GM12892 (cell line): ENCODE measurements around the gene TRABD2B.

ENCODE experiments used
- DNase-seq: peaks from one replicate; pipeline ENCODE4 v3.0.0; 2011; ENCODE audit not compliant: insufficient read length
- FAIRE-seq: peaks from 2 replicates; lab custom pipeline; 2011; peaks lifted over from hg19 to GRCh38; lab: Jason Lieb, UNC
- POLR2A ChIP-seq: IDR thresholded peaks from 2 replicates; pipeline ENCODE4 v1.6.1; 2011; ENCODE audit warnings: low read depth, low read length, control low read depth
- POLR2AphosphoS5 ChIP-seq: IDR thresholded peaks from 2 replicates; pipeline ENCODE4 v1.6.1; 2011; ENCODE audit warnings: low read depth, low read length, control low read depth
- TAF1 ChIP-seq: IDR thresholded peaks from 2 replicates; pipeline ENCODE4 v1.6.1; 2011; ENCODE audit warnings: low read depth, mild to moderate bottlenecking, control low read depth, low read length, borderline replicate concordance

TRABD2B gene

DNA sequence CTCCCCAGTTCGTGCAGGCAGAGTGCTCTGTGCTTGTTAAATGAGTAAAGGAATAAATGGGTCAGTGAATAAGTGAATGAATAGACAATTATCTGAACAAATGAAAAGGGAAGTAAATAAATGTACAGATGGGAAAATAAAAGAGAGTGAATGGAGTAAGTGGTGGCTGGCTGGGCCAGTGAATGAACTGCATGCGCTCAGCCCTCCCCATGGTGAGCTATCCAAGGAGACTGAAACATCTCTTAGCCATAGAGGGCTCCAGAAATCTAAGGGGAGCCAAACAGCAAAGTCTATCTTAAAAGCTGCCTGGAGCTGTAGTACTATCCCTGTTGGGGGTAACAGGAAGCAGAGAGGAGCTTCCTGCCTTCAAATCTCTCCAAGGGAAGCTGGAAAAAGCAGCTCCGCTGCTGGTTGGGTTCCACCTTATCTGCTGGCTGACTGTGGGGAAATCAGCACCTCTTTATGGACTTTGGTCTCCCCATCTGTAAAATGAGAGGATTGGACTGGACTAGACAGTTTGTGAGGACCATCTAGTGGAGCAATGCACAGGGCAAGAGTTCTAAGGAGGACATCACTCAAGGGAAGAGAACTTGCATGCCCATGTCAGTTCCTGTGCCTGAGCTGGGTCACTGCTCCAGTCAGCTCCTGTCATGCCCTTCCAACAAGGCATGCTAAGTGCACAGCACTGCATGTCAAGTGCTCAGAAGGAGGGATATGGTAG is 77.9 kb downstream of the TRABD2B start:
- no peak for FAIRE-seq
- DNase-seq, result no peak
- TF ChIP-seq POLR2A (no peak), POLR2AphosphoS5 (no peak), TAF1 (no peak)

DNA sequence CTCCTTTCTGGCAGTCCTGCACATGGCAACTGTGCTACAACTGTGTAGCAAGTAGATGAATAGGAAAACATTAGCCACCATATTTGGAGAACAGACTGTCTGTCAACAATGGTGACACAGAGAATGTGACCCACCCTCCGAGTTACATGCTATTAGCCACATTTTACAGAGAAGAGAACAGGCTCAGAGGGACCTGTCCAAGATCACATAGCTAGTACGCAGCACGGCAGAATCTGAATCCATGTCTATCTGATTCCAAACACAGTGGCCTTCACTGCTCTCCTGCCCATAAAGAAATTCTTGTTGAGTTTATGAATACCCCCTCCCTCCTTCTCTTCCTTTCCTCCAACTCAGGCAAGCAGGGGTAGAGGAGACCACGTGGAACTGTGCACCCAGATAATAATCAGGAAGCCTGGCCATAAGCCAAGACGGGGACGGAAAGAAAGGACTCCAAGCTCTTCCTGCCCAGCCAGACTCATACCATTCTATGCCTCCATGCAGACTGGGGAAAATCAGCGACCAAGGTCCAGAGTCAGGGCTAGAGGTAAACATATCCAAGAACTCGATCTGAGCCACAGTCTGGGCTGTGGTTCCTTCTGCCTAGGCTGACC is 78.8 kb downstream of the TRABD2B start:
- no peak for DNase-seq
- no peak for TF ChIP-seq TAF1
- no peak for TF ChIP-seq POLR2A
- TF ChIP-seq POLR2AphosphoS5, result no peak
- FAIRE-seq, result no peak

DNA sequence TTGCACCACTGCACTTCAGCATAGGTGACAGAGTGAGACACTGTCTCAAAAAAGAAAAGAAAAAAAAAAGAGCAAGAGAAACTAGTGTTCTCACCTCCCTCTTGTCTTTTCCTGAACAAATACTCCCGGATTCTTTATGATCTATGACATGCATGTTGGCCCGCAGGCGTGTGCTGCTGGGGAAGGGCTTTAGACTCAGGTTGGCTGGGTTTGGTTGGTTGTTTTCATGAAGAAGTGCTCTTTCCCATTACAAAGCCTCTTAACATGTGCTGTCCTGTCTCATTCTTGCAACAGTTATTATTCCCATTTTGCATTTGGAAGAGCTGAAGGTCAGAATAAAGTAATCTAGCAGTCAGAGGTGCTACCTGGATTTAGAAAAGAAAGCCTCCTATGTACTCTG is 79.5 kb downstream of the TRABD2B start:
- DNase-seq (no peak), FAIRE-seq (no peak)
- no peak for TF ChIP-seq TAF1
- TF ChIP-seq POLR2AphosphoS5, result no peak
- TF ChIP-seq POLR2A, result no peak

DNA sequence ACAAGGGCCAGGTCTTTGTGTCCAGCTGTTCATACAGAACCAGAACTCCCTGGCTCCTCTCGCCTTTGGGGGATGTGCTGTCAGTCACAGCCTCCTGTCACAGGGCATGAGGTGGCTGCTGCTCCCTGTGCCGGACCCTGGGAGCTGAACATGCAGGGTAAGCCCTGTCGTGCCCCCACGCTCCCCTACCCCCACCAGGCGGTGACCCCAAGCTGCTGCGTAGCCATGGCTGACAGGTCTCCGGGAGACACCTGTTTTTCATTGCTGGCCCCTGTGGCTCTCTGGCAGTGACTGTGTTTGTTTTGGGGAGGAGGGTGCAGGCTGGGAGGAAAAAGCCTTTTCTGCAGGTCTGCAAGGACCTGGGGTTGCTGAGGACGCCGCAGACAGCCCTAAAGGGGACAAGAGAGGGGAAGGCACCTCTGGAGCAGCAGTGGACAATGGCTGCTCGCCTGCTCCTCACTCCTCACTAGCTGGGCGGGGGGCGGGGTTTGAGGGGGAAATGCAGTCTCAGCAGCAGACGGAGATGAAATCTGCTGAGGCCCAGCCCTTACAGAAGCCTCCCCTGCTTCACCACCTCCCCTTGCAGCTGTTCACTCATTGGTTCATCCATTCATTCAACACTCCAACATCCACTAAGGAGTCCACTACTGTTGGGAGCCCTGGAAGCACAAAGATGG is 81.4 kb downstream of the TRABD2B start:
- TF ChIP-seq TAF1 (no peak), POLR2A (no peak), POLR2AphosphoS5 (no peak)
- DNase-seq (no peak), FAIRE-seq (no peak)

DNA sequence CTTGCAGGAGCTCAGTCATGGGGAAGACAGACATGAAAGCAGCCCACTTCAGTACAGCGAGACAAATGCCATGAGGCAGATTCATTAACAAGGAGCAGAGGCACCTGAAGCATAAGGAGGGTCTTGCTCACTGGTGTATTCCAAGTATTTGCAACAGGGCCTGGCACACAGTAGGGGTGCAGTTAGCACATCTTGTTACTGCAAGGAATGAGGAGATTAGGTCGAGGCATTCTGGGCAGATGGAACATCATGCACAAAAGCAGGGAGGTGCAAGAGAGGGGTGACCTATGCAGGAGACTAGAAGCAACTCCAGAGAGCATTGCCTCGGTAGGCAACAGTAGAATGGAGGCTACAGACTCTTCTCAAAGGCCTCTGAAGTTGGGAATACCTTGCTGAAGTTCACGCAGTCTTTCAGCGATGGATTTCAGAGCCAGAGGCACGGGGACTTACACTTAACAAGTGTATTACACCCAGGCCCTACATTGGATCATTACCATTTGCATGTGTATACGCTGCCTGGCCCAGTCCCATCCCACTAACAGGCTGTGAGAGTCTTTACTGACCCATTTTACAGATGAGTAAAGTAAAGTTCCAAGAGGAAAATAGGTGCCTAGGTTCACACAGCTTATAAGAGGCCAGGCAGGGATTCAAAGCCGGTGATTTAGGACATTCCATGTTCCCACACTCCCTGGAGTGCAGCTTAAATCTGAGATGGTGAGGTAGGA is 82.1 kb downstream of the TRABD2B start:
- DNase-seq (no peak), FAIRE-seq (no peak)
- no peak for TF ChIP-seq TAF1
- no peak for TF ChIP-seq POLR2AphosphoS5
- TF ChIP-seq POLR2A, result no peak

DNA sequence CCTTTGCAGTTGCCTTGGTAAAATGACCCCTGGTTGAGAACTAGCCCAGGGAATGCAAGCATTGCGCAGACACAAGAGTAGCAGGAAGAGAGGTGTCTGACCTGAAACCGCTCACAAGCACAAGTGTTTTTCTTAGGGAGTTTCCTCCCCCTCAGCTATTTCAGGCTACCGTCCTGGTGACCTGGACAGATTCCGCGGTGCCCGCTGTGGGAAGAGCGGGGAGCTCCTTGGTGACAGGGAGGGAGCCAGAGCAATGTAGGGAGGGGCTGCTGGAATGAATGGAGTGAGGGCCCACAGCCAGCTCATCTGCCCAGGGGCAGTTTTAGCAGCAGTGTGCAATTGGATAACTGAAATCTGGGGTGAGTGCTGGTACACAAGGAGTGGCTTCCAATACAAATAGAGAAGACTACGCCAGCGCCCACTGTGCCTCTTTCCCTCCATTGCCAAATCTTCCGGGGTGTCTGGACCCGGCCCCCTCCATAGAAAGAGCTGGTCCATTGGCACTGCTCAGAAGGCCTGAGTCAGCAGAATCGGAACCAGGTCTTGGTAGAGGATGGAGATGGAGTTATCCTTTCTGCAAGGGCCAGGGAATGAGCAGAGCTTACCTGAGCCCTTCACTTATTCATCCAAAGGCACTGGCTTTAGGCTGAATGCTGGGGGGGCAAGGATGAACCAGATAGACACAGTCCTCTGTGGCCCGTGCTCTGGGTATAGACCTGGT is 82.8 kb downstream of the TRABD2B start:
- DNase-seq (no peak), FAIRE-seq (no peak)
- TF ChIP-seq TAF1 (no peak), POLR2A (no peak), POLR2AphosphoS5 (no peak)

DNA sequence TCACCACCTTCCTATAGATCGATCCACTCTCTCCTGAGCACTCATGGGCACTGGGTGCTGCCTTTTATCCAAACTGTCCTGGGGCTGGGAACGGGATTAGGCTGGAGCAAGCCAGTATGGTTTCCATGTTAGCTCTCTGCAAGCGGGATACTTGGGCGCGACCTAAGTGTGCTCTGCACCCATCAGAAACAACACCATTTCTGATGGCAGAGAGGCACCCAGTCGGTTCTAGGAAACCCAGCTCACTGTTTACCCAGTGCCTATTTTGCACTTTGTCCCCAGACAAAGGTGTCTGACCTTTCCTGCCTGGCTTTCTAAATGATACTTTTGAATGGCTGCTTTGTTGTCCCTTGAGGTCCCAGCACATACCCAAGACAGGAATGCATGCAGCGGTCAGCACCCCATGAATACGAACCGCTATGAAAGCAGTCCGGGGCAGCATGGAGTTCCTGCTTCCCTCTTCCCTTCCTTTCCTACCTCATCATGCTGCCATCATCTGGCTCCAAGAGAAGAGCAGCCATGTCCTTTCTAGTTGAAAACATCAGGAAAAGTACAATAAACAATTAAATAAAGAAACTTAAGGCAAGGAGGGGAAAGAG is 83.9 kb downstream of the TRABD2B start:
- TF ChIP-seq POLR2A (no peak), TAF1 (no peak), POLR2AphosphoS5 (no peak)
- no peak for FAIRE-seq
- DNase-seq, result no peak

DNA sequence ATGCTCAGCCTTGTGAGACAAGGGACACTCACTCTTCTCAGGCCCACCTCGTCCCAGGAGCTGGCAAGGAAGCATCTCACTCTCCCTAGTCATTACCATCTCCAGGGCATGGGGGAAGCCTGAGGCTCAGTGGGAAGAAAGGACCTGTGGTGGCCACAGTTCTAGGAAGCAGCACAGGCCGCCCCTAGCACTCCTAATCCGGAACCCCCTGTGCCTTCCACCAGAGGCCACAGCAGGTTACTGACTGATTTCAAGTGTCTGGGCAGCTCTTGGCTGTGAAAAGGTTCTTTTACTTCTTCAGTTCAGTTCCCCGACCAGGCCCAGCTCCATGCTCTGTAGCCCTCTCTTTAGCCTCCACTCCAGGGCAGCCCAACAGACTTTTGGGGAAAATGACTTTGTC is 84.4 kb downstream of the TRABD2B start:
- no peak for DNase-seq
- TF ChIP-seq POLR2AphosphoS5, result no peak
- TF ChIP-seq POLR2A, result no peak
- TF ChIP-seq TAF1, result no peak

DNA sequence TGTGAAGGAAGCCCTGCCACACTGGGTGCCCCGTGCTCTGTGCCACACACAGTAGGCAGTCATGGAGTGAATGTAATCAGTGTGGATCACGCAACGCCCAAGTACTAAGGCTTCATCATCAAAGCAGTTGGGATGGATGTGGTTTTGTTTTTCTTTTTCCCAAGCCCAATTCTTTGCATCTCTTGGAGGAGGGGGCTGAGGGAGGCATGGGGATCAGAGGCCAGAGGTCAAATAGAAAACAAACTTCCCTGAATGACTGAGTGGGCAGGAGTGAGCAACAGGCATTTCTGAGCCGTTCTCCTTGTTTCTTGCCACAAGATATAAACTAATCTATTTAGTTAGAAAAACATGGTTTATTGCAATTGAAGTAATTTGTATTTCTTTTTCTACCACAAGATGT is 85.3 kb downstream of the TRABD2B start:
- FAIRE-seq (no peak), DNase-seq (no peak)
- TF ChIP-seq TAF1 (no peak), POLR2AphosphoS5 (no peak), POLR2A (no peak)

More for the DNA sequence above, 84.4 kb downstream of the TRABD2B start:
- no peak for FAIRE-seq

DNA sequence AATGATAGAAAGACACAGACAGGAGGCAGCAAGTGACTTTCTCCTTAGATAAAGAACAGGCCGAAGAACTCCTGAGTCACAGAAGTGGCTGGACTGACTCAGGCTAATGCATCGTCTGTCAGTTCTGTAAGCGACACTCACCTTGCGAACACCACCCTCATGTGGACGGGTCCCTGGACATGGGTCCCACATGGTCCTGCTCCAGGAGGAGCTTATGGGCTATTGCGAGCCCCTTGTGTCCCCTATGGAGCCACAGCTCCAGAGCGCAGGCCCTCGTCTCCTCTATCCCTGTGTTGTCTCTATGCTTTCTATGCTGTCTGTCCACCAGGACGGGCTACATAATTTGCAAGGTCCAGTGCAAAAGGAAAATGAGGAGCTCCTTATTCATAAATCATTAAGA is 85.8 kb downstream of the TRABD2B start:
- no peak for FAIRE-seq
- DNase-seq, result no peak
- no peak for TF ChIP-seq TAF1
- TF ChIP-seq POLR2A, result no peak
- no peak for TF ChIP-seq POLR2AphosphoS5

DNA sequence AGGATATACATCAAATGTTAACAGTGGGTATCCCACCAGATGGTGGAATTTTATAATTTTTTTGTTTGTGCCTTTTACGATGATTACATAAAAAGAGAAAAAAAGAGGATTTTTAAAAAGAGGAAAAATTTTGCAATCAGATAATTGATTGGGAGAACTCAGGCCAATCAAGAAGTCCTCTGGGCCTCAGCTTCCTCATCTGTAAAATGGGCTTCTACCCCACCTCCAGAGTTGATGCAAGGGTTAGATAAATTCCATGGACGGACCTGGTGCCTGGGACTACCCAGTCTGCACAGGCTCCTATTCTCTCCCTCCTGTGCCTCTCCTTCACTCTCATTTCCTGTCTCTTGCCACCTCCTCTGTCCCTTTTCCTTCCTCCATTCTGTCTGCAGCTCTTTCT is 88.9 kb downstream of the TRABD2B start:
- no peak for DNase-seq

More for the DNA sequence above, 88.9 kb downstream of the TRABD2B start:
- no peak for TF ChIP-seq POLR2A
- TF ChIP-seq POLR2AphosphoS5, result no peak
- no peak for TF ChIP-seq TAF1
- no peak for FAIRE-seq
